Sciatic nerve (tissue), 2 donors: ENCODE measurements around the gene DBF4B. TPM values are rescaled to one million over a fixed set of nuclear protein-coding genes. Genes with fewer than 3 reads are reported as not detected.

ENCODE experiments used
- ATAC-seq: fragments of 200-7000 bp; cut with Tn5 transposase; one replicate; pipeline ENCODE4 v1.9.1; 2020; ENCODE audit warnings: mild to moderate bottlenecking, moderate library complexity
- DNase-seq: peaks from one replicate; pipeline ENCODE4 v3.0.0-alpha.2; 2020; ENCODE audit warnings: low spot score
- intact Hi-C: fragments of 100-400 bp; cut with DNase I; formaldehyde crosslinking; loops from one replicate; pipeline ENCODE4 v1.14.2; 2022
- total RNA-seq: library from RNA; stranded (reverse); fragmentation: NEBNext Ultra II Directional; extraction: Animal tissue kit (Norgen Biotek cat#: 25700); gene quantifications from one replicate; pipeline ENCODE4 v1.2.1, GENCODE V29; 2021
- donor health status: DM: no; HTN: no; CAD: no.
- donor health status: DM: no; HTN: no; CAD: no.

DBF4B gene
- total RNA-seq, 1 donor from 2014 or later, result 10.3 TPM

DNA sequence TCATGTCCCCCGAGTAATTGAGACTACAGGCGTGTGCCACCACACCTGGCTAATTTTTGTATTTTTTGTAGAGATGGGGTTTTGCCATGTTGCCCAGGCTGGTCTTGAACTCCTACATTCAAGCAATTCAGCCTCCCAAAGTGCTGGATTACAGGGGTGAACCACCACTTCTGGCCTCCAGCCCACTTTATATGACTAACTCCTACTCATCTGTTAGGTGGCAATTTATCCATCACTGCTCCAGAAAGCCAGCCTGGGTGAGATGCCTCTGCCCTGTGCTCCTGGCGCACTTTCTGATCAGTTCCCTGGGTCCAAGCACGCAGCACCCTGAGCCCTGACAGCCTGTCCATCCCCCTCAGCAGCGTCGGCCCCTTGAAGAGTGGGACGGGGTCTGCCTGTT lies 79.7 kb downstream of the DBF4B start:
- DNase-seq, result peak; percentile 38
- intact Hi-C loops, result no loop called here
- ATAC-seq, result no peak

DNA sequence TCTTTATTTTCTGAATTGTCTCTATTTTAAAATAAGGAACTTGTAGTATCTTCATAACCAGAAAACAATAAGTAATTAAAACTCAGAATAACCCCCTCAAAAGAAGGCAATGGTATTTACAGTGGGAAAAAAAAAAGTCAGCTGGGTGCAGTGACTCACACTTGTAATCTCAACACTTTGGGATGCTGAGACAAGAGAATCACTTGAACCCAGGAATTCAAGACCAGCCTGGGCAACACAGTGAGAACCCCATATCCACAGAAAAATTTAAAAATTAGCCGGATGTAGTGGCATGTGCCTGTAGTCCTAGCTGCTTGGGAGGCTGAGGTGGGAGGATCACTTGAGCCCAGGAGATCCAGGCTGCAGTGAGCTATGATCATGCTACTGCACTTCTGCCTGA lies 83.8 kb downstream of the DBF4B start:
- intact Hi-C loops, result no loop called here
- no peak for DNase-seq
- no peak for ATAC-seq

DNA sequence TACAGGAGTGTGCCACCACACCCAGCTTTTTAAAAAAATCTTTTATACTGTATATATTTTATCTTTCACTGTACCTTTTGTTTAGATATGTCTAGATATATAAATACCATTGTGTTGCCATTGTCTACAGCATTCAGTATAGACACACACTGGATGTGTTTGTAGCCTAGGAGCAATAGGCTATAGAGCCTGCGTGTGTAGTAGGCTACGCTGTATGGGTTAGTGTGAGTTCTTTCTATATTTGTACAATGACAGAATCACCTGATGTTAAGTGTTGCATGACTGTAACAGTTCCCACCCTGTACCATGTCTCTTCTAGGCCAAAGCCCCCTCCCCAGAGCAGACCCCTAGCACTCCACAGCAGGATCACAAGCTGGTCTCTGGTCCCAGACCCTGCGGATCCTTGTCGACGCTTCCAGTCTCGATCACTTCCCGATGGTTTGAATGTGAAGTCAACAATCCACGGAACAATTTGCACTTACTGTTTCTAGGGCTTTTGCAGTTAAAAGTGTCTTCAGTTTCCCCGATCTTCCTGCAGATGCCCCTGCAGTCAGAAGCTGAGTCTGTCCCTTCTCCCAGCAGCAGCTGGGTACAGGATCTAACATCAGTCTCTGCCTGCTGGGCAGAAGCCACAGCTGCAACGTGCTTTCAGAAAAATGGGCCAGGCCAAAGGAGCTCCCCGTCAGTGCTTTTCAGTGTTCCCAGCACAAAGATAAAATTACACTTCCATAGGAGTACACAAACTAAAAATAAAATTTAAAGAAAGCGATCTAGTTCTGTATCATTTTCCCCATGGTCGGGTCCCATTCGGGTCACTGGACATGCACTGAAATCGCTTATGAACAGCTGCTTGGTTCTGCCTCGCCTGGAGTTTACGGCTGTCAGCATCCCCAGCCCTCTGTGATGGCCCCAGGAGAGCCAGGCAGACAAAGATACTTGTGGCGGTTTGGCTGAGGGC lies 85.7 kb downstream of the DBF4B start:
- ATAC-seq (peak; percentile 39), DNase-seq (peak; percentile 17)
- intact Hi-C loops, result no loop called here

DNA sequence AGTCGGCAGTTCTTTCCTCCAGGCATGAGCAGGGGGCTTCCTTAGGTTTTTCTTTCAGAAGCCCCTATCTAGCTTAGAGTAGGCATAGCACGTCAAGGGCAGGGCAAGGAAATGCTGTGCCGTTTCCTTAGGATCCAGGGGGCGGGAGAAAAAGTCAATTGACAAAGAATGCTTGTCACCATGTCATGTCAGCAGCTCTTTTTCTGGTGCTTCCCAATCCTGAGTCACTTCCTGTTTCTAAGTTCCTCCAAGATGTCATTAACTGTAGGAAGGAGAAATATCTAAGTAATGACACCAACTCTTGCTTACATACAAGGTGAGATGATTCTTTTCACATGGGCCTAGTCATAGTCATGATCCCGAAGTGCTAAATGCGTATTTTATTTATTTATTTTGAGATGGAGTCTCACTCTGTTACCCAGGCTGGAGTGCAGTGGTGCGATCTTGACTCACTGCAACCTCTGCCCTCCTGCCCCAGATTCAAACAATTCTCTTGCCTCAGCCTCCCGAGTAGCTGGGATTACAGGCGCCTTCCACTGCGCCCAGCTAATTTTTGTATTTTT lies 86.5 kb downstream of the DBF4B start:
- DNase-seq (peak; percentile 32), ATAC-seq (peak; percentile 28)
- intact Hi-C loops, result no loop called here

DNA sequence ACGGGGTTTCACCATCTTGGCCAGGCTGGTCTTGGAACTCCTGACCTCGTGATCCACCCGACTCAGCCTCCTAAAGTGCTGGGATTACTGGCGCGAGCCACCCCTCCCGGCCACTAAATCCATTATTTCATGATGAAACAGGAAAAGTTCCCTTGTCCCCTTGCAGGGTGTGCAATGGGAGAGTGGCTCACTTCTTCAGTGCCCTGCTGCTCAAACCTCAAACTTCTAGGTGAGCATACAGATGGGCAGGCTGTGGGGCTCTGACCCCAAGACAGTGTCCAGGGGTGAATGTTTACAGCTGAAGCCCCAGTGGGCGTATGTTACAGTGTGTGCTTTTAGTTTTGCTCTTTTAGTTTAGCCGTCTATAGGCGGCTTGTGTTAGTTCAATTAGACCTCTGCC lies 87.0 kb downstream of the DBF4B start:
- DNase-seq (no peak), ATAC-seq (no peak)
- intact Hi-C loops, result no loop called here

DNA sequence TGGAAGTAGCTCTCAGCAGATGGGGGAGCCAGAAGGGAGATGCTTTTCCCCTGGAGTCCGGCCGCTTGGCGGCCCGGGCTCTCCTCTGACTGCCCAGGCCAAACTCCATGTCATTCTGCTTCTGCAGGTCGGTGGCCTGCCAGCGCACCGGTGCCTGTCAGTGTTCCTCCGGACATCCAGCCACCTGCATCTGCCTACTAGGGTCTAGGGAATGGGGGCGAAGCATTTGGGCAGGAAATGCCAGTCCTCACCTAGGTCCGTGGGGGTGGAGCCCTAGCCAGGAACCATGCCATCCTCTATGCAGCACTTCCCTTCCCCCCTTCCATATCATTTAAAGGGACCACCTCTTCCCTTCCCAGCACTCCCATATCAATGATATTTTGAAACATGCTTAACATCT lies 87.5 kb downstream of the DBF4B start:
- ATAC-seq (no peak), DNase-seq (no peak)
- intact Hi-C loops, result no loop called here

DNA sequence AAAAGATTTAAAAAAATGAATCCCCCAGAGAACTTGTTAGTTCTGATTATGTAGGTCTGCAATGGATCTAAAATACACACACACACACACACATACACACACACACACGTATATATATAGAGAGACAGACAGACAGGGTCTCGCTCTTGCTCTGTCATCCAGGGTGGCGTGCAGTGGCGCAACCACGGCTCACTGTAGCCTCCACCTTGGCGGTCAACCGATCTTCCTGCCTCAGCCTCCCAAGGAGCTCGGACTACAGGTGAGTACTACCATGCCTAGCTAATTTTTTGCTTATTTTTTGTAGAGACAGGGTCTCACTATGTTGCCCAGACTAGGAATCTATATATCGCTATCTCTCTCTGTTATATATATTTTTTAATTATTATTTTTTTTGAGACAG lies 88.3 kb downstream of the DBF4B start:
- ATAC-seq (no peak), DNase-seq (no peak)
- intact Hi-C loops, result no loop called here

DNA sequence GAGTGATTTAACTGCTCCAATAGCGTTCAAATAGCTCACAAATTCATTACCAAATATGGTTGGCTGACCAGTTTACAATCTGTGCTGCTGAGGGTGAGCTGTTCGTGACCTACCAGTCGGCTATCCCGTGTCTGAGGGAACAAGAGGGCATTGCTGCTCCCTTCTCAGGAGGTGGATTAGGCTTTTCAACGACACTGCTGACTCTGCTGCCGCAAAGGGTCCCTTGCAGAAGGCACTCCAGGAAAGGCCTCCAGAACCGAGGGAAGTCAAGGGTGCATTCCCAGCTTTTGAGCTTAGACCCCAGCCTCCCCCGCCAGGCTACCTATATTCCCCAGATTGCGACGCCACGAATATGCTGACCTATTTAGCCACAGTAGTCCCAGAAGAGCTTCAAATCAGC lies 89.3 kb downstream of the DBF4B start:
- intact Hi-C loops, result no loop called here
- DNase-seq (no peak), ATAC-seq (no peak)

DNA sequence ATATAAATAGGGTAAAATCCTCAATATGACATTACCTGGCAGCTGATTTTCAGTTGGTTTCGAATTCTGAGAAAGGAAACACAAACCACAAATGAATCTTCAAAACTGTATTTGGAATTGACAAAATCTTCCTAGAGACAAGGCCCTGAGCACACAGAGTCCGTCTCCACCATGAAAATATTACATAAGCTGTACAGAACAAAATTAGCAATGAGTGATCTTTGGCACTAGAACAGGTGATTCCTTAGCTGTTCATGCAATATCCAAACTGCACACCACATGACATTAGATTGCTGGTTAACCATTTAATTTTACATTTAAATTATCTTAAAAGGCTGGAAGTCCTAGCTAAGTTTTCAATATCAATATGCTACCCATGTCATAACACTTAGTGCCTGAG lies 89.9 kb downstream of the DBF4B start:
- no peak for ATAC-seq
- DNase-seq, result no peak

More for the DNA sequence above, 89.9 kb downstream of the DBF4B start:
- intact Hi-C loops, result no loop called here

Other genes starting within 250 kb of the DBF4B start
- gene GPATCH8, start 205.3 kb upstream of the DBF4B start, total RNA-seq, result 66.9 TPM
- gene FZD2, start 151.2 kb upstream of the DBF4B start, total RNA-seq, result 22.9 TPM
- gene MEIOC, start 52.2 kb upstream of the DBF4B start, total RNA-seq, result not detected
- gene CCDC43, start 18.9 kb upstream of the DBF4B start, total RNA-seq, result 18.9 TPM
- 0.53 TPM for gene ADAM11, start 50.3 kb downstream of the DBF4B start, total RNA-seq
- 7.9 TPM for gene GJC1, start 121.6 kb downstream of the DBF4B start, total RNA-seq
- gene HIGD1B, start 139.2 kb downstream of the DBF4B start, total RNA-seq, result 5.8 TPM
- gene EFTUD2, start 190.8 kb downstream of the DBF4B start, total RNA-seq, result 75.2 TPM
- 9.2 TPM for gene GFAP, start 206.8 kb downstream of the DBF4B start, total RNA-seq
- gene KIF18B, start 239.1 kb downstream of the DBF4B start, total RNA-seq, result 0.40 TPM